Tibial nerve (tissue), 4 donors: Measurements from ENCODE around the gene PPA2. TPM values are rescaled to one million over a fixed set of nuclear protein-coding genes. Genes with fewer than 3 reads are reported as not detected.
A peak's percentile ranks its signal among the peaks of the same experiment; 100 is the strongest.

Experiments used
- DNase-seq, 2 donors: peaks; one replicate each; pipeline ENCODE4 v3.0.0-alpha.2; 2019; ENCODE audit warnings: low spot score in 2 of 2
- H3K27ac ChIP-seq, 4 donors: fragments of 200-600 bp; sonication (generic) in 3 of 4; one replicate each; pipeline ENCODE4 v1.5.1; 2017 to 2019; ENCODE audit warnings: mild to moderate bottlenecking in 1 of 4
- H3K27me3 ChIP-seq, 2 donors: fragments of 200-600 bp; sonication (generic) in 1 of 2; one replicate each; pipeline versions ENCODE4 v1.5.1 to v1.6.0; 2017 to 2019
- H3K36me3 ChIP-seq, 3 donors: fragments of 200-600 bp; sonication (generic); one replicate each; pipeline ENCODE4 v1.5.1; 2018 to 2019
- H3K4me1 ChIP-seq, 4 donors: fragments of 200-600 bp; sonication (generic) in 3 of 4; one replicate each; pipeline ENCODE4 v1.5.1; 2017 to 2019
- H3K4me3 ChIP-seq, 4 donors: fragments of 200-600 bp; sonication (generic) in 3 of 4; one replicate each; pipeline ENCODE4 v1.5.1; 2017 to 2019; ENCODE audit warnings: mild to moderate bottlenecking in 1 of 4, moderate library complexity in 1 of 4
- H3K9me3 ChIP-seq, 4 donors: fragments of 200-600 bp; sonication (generic) in 3 of 4; one replicate each; pipeline ENCODE4 v1.5.1; 2017 to 2019
- CTCF ChIP-seq, 5 experiments: fragments of 200-600 bp in 3 of 5; fragments of 450-650 bp in 2 of 5; sonication (generic) in 3 of 5; IDR thresholded peaks; one replicate each; pipeline ENCODE4 v1.5.1; 2016 to 2019; ENCODE audit warnings: antibody characterized with exemption in 5 of 5, mild to moderate bottlenecking in 3 of 5, moderate library complexity in 2 of 5
- EP300 ChIP-seq, 2 donors: sonication (generic); formaldehyde crosslinking; IDR thresholded peaks; one replicate each; pipeline ENCODE4 v1.6.1; 2017; ENCODE audit warnings: antibody characterized with exemption in 2 of 2, mild to moderate bottlenecking in 1 of 2
- POLR2A ChIP-seq, 2 donors: fragments of 450-650 bp; IDR thresholded peaks; one replicate each; pipeline ENCODE4 v1.6.1; 2017; ENCODE audit warnings: antibody characterized with exemption in 2 of 2, mild to moderate bottlenecking in 2 of 2, moderate library complexity in 2 of 2
- WGBS, 2 donors: methylation state at CpG; one replicate each; pipeline ENCODE4 v1.1.5; 2018; 5-methylcytosine and 5-hydroxymethylcytosine counted together
- total RNA-seq, 4 donors: library from RNA; depleted of rRNA; stranded (reverse); fragments of >200 nt; gene quantifications; one replicate each; pipeline ENCODE4 v1.1.0, GENCODE V29; 2016

Gene PPA2
- total RNA-seq, 4 donors from 2014 or later = 69.9 to 106 (median 84.7) TPM

- H3K4me1 ChIP-seq = peaks cover 0 to 9% (median 0%) of the 10 kb centered on the region in 4 donors
- TF ChIP-seq CTCF (IDR thresholded peaks at IDR 0.05) (no peak), EP300 (IDR thresholded peaks at IDR 0.05) (no peak), POLR2A (IDR thresholded peaks at IDR 0.05) (no peak)
- peaks cover 0 to 5% (median 0%) of the 10 kb centered on the region in 4 donors for H3K9me3 ChIP-seq
- no peak for DNase-seq
- H3K27me3 ChIP-seq = no peaks in the 10 kb centered on the region
- WGBS, 2 donors = 66 to 86% methylated on average over 1 of the region's 1 CpG
- H3K27ac ChIP-seq = no peak overlapping the region
- H3K36me3 ChIP-seq = no peaks in the 10 kb centered on the region
- H3K4me3 ChIP-seq = no peak overlapping the region
Observed at GRCh38 chr4:105509291-105509690, 35.4 kb upstream of the PPA2 start.

- DNase-seq = no peak
- peaks cover 0 to 11% (median 0%) of the 10 kb centered on the region in 4 donors for H3K4me1 ChIP-seq
- H3K4me3 ChIP-seq = no peak overlapping the region
- H3K9me3 ChIP-seq = no peaks in the 10 kb centered on the region
- peak overlapping the region in 2 of 4 donors; percentile 47 to 51 for H3K27ac ChIP-seq
- H3K27me3 ChIP-seq = no peaks in the 10 kb centered on the region
- no peaks in the 10 kb centered on the region for H3K36me3 ChIP-seq
- WGBS, 2 donors = 26 to 32% methylated on average over 2 of the region's 2 CpGs
- TF ChIP-seq EP300 (IDR thresholded peaks at IDR 0.05) = peak in 1 of 2 donors; percentile 26
- no peak for TF ChIP-seq CTCF (IDR thresholded peaks at IDR 0.05)
Observed at GRCh38 chr4:105504744-105505143, 30.9 kb upstream of the PPA2 start.

- no peaks in the 10 kb centered on the region for H3K9me3 ChIP-seq
- H3K27ac ChIP-seq = no peak overlapping the region
- H3K36me3 ChIP-seq = no peaks in the 10 kb centered on the region
- TF ChIP-seq POLR2A (IDR thresholded peaks at IDR 0.05) (no peak), CTCF (IDR thresholded peaks at IDR 0.05) (no peak), EP300 (IDR thresholded peaks at IDR 0.05) (no peak)
- no peak overlapping the region for H3K4me3 ChIP-seq
- 74 to 79% methylated on average over 2 of the region's 2 CpGs for WGBS, 2 donors
- H3K4me1 ChIP-seq = peaks cover 0 to 8% (median 0%) of the 10 kb centered on the region in 4 donors
- DNase-seq = no peak
- no peaks in the 10 kb centered on the region for H3K27me3 ChIP-seq
Observed at GRCh38 chr4:105503484-105503883, 29.6 kb upstream of the PPA2 start.

- no peaks in the 10 kb centered on the region for H3K9me3 ChIP-seq
Observed at GRCh38 chr4:105496899-105497298, 23.0 kb upstream of the PPA2 start.

GRCh38 chr4:105495667-105496066 is 21.8 kb upstream of the PPA2 start:
- Histone ChIP-seq H3K4me1 (no peaks in the 10 kb centered on the region), H3K9me3 (no peaks in the 10 kb centered on the region), H3K36me3 (no peaks in the 10 kb centered on the region), H3K4me3 (no peak overlapping the region), H3K27me3 (no peaks in the 10 kb centered on the region), H3K27ac (no peak overlapping the region)
- WGBS, 2 donors = 64 to 76% methylated on average over 3 of the region's 3 CpGs
- DNase-seq = no peak
- TF ChIP-seq EP300 (IDR thresholded peaks at IDR 0.05) (no peak), CTCF (IDR thresholded peaks at IDR 0.05) (no peak), POLR2A (IDR thresholded peaks at IDR 0.05) (no peak)

More at GRCh38 chr4:105496899-105497298, 23.0 kb upstream of the PPA2 start:
- 31 to 46% methylated on average over 2 of the region's 2 CpGs for WGBS, 2 donors
- no peaks in the 10 kb centered on the region for H3K27me3 ChIP-seq
- no peak for TF ChIP-seq CTCF (IDR thresholded peaks at IDR 0.05)
- no peak for TF ChIP-seq POLR2A (IDR thresholded peaks at IDR 0.05)
- TF ChIP-seq EP300 (IDR thresholded peaks at IDR 0.05) = no peak
- DNase-seq = no peak
- H3K4me1 ChIP-seq = no peaks in the 10 kb centered on the region
- no peak overlapping the region for H3K27ac ChIP-seq
- no peaks in the 10 kb centered on the region for H3K36me3 ChIP-seq
- H3K4me3 ChIP-seq = no peak overlapping the region
